ENCODE results near the gene BCAT1.

DNA sequence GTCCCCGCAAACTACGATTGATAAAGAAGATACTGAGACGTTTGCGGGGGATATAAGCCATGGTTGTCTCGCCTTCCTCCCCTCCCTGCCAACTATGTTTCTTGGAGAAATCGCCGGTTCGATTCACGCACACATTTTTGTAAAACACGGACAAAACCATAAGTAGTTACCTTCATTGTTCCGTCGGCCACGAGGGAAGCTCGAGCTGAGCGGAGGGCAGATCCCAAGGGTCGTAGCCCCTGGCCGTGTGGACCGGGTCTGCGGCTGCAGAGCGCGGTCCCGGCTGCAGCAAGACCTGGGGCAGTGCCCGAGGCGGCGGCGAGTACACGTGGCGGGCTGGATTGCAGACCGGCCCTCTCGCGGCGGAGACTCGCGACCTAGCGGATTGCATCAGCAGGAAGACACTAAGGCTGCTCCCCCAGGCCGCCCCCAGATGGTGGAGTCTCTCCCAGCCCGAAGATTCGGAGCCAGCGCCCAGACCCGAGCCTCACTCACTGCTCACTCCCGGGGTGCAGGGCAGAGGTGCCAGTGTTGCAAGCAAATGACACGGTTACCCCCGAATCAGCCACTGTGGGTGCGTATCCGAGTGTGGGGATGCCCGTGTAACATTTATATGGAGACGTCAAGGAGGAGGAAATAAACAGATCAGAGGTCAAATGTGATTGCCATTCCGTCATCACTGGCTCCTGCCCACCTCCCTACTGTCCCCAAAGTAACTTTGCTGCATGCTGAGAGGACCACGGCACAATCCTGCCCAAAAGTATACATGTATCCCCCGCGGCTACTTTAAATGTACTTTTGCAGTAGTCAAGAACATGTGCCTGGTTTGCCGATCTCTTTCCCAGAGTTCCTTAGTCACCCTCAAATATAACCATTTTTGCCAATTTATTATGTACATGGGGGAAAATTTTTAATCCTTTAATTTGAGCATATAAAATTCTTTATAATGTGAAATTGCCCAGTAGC is at the start of gene BCAT1:
- TF ChIP-seq, protein P1, sequence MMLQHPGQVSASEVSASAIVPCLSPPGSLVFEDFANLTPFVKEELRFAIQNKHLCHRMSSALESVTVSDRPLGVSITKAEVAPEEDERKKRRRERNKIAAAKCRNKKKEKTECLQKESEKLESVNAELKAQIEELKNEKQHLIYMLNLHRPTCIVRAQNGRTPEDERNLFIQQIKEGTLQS (IDR thresholded peaks at IDR 0.05), result no peak
- TF ChIP-seq, protein P2, sequence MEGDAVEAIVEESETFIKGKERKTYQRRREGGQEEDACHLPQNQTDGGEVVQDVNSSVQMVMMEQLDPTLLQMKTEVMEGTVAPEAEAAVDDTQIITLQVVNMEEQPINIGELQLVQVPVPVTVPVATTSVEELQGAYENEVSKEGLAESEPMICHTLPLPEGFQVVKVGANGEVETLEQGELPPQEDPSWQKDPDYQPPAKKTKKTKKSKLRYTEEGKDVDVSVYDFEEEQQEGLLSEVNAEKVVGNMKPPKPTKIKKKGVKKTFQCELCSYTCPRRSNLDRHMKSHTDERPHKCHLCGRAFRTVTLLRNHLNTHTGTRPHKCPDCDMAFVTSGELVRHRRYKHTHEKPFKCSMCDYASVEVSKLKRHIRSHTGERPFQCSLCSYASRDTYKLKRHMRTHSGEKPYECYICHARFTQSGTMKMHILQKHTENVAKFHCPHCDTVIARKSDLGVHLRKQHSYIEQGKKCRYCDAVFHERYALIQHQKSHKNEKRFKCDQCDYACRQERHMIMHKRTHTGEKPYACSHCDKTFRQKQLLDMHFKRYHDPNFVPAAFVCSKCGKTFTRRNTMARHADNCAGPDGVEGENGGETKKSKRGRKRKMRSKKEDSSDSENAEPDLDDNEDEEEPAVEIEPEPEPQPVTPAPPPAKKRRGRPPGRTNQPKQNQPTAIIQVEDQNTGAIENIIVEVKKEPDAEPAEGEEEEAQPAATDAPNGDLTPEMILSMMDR (IDR thresholded peaks at IDR 0.05 in 2 of 3, conservative IDR thresholded peaks at IDR 0.05 in 1 of 3; ENCODE audit: borderline replicate concordance in 1 of 3, insufficient read depth in 1 of 3, low read depth in 2 of 3, low read length in 2 of 3), result no peak
- TF ChIP-seq, protein P3, sequence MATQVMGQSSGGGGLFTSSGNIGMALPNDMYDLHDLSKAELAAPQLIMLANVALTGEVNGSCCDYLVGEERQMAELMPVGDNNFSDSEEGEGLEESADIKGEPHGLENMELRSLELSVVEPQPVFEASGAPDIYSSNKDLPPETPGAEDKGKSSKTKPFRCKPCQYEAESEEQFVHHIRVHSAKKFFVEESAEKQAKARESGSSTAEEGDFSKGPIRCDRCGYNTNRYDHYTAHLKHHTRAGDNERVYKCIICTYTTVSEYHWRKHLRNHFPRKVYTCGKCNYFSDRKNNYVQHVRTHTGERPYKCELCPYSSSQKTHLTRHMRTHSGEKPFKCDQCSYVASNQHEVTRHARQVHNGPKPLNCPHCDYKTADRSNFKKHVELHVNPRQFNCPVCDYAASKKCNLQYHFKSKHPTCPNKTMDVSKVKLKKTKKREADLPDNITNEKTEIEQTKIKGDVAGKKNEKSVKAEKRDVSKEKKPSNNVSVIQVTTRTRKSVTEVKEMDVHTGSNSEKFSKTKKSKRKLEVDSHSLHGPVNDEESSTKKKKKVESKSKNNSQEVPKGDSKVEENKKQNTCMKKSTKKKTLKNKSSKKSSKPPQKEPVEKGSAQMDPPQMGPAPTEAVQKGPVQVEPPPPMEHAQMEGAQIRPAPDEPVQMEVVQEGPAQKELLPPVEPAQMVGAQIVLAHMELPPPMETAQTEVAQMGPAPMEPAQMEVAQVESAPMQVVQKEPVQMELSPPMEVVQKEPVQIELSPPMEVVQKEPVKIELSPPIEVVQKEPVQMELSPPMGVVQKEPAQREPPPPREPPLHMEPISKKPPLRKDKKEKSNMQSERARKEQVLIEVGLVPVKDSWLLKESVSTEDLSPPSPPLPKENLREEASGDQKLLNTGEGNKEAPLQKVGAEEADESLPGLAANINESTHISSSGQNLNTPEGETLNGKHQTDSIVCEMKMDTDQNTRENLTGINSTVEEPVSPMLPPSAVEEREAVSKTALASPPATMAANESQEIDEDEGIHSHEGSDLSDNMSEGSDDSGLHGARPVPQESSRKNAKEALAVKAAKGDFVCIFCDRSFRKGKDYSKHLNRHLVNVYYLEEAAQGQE (IDR thresholded peaks at IDR 0.05; ENCODE audit: low read depth), result no peak
- TF ChIP-seq POLR2AphosphoS5 (IDR thresholded peaks at IDR 0.05; ENCODE audit: low read depth, low read length) (no peak), ZNF274 (IDR thresholded peaks at IDR 0.05; ENCODE audit: low read depth, low read length) (no peak), POLR2A (IDR thresholded peaks at IDR 0.05; ENCODE audit: borderline replicate concordance, extremely low read depth, insufficient read depth, insufficient read length) (no peak), EZH2phosphoT487 (IDR thresholded peaks at IDR 0.05; ENCODE audit: borderline replicate concordance) (no peak), EGR1 (IDR thresholded peaks at IDR 0.05; ENCODE audit: low read depth) (no peak), EZH2 (IDR thresholded peaks at IDR 0.05) (no peak)

Measured in HCT116 (cell line).